ENCODE results near the gene KBTBD12.

KBTBD12 gene

DNA sequence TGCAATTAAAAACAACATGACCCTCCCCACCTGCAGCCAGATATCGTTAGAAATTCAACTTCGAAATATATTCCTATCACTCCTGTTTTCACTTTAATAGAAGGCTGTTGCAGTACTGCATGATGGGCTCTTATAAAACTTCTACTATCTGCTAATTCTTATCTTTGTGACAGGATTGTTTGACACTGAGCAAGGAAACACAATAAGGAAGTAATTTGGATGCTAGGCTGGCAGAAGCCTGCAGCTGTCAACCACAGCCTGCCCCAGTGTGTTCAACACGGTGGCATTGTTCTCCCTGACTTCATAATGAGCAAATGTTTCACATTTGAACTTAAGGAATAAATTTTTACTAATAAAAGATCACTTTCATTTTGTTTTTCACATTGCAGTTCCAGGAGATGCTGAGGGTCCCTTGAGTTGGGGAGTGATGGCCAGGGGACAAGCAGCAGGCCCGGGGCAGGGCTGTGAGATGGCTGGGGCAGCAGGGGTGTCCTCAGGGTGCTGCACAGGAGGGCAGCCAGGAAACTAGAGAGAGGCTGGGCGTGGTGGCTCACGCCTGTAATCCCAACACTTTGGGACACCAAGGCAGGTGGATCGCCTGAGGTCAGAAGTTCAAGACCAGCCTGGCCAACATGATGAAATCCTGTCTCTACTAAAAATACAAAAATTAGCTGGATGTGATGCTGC lies 72.4 kb downstream of the KBTBD12 start:
- no peak for TF ChIP-seq TAF1 (IDR thresholded peaks at IDR 0.05; ENCODE audit: borderline replicate concordance, insufficient read depth, low read length)
- TF ChIP-seq, protein P1, sequence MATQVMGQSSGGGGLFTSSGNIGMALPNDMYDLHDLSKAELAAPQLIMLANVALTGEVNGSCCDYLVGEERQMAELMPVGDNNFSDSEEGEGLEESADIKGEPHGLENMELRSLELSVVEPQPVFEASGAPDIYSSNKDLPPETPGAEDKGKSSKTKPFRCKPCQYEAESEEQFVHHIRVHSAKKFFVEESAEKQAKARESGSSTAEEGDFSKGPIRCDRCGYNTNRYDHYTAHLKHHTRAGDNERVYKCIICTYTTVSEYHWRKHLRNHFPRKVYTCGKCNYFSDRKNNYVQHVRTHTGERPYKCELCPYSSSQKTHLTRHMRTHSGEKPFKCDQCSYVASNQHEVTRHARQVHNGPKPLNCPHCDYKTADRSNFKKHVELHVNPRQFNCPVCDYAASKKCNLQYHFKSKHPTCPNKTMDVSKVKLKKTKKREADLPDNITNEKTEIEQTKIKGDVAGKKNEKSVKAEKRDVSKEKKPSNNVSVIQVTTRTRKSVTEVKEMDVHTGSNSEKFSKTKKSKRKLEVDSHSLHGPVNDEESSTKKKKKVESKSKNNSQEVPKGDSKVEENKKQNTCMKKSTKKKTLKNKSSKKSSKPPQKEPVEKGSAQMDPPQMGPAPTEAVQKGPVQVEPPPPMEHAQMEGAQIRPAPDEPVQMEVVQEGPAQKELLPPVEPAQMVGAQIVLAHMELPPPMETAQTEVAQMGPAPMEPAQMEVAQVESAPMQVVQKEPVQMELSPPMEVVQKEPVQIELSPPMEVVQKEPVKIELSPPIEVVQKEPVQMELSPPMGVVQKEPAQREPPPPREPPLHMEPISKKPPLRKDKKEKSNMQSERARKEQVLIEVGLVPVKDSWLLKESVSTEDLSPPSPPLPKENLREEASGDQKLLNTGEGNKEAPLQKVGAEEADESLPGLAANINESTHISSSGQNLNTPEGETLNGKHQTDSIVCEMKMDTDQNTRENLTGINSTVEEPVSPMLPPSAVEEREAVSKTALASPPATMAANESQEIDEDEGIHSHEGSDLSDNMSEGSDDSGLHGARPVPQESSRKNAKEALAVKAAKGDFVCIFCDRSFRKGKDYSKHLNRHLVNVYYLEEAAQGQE (IDR thresholded peaks at IDR 0.05; ENCODE audit: insufficient read depth in 1 of 2, low read depth in 2 of 2, low read length in 2 of 2), result no peak
- TF ChIP-seq FOXP2 (optimal IDR thresholded peaks at IDR 0.05; ENCODE audit: borderline replicate concordance, extremely low read depth, extremely low read length, insufficient read depth), result no peak
- TF ChIP-seq SIN3A (IDR thresholded peaks at IDR 0.05; ENCODE audit: borderline replicate concordance, insufficient read depth, low read length), result no peak
- TF ChIP-seq POLR2AphosphoS5 (IDR thresholded peaks at IDR 0.05; ENCODE audit: low read depth, low read length), result no peak

- TF ChIP-seq TAF1 (IDR thresholded peaks at IDR 0.05; ENCODE audit: borderline replicate concordance, insufficient read depth, low read length) (no peak), SIN3A (IDR thresholded peaks at IDR 0.05; ENCODE audit: borderline replicate concordance, insufficient read depth, low read length) (no peak)
- TF ChIP-seq, protein P1 (IDR thresholded peaks at IDR 0.05; ENCODE audit: insufficient read depth in 1 of 2, low read depth in 2 of 2, low read length in 2 of 2), result no peak
Observed at GRCh38 chr3:127988770-127989557, 73.9 kb downstream of the KBTBD12 start.

DNA sequence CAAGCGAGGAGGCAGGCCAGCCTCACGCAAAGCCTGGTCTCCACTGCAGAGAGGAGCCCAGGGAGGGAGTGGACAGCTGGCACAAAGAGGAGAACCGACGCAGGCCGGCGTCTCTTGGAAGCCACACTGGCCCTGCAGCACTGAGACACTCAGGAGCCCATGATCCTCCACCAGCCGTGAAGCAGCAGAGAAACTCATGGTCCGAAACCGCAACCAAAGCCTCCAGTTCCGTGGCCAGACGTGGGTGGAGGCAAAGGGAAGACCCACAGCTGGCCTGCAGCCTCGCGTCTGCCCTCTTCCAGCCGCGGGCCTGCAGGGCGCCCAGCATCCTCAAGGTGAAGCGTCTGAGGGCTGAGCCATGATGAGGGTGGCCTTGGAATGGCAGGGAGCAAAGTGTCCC lies 75.0 kb downstream of the KBTBD12 start:
- TF ChIP-seq POLR2AphosphoS5 (IDR thresholded peaks at IDR 0.05; ENCODE audit: low read depth, low read length) (no peak), TAF1 (IDR thresholded peaks at IDR 0.05; ENCODE audit: borderline replicate concordance, insufficient read depth, low read length) (no peak), FOXP2 (optimal IDR thresholded peaks at IDR 0.05; ENCODE audit: borderline replicate concordance, extremely low read depth, extremely low read length, insufficient read depth) (no peak), SIN3A (IDR thresholded peaks at IDR 0.05; ENCODE audit: borderline replicate concordance, insufficient read depth, low read length) (no peak)
- TF ChIP-seq, protein P1 (IDR thresholded peaks at IDR 0.05; ENCODE audit: insufficient read depth in 1 of 2, low read depth in 2 of 2, low read length in 2 of 2), result no peak

- TF ChIP-seq POLR2AphosphoS5 (IDR thresholded peaks at IDR 0.05; ENCODE audit: low read depth, low read length) (no peak), TAF1 (IDR thresholded peaks at IDR 0.05; ENCODE audit: borderline replicate concordance, insufficient read depth, low read length) (no peak), SIN3A (IDR thresholded peaks at IDR 0.05; ENCODE audit: borderline replicate concordance, insufficient read depth, low read length) (no peak), FOXP2 (optimal IDR thresholded peaks at IDR 0.05; ENCODE audit: borderline replicate concordance, extremely low read depth, extremely low read length, insufficient read depth) (no peak)
- TF ChIP-seq, protein P1 (IDR thresholded peaks at IDR 0.05; ENCODE audit: insufficient read depth in 1 of 2, low read depth in 2 of 2, low read length in 2 of 2), result no peak
Observed at GRCh38 chr3:127990461-127990860, 75.4 kb downstream of the KBTBD12 start.

All from PFSK-1 (cell line).